ENCODE data around the gene SLC12A9.

DNA sequence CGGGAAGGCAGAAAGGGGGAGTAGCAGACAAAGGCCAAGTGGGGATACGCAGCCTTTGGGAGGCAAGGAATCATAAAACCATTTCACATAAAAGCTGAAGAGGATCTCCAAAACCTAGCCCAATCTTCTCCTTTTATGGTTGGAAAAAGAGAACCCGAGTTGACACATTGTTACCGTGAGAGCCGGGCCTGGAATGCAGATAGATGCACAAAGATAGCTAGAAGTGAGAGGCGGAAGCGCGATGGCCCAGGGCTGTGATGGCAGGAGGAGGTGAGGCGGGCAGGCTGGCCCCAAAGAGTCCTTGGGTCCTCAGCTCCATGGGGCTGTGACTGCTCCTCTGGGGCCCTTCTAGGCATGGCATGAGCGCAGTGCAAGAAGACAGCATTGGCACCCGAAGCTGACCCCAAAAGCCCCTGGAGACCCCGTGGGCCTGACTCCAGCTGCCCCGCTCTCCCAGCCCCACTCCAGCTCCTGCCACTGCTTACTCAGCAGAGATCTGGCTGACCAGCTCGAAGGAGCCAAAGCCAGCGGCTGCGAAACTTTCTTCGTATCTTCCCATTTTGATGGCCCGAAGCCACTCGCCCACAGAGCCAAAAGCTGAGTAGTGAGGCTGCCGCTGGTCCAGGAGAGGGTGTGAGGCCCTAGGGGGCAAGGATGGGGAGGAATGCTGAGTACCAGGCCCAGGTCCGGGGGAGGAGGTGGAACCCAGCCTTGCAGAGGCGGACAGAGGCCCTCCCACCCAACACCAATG is 47.7 kb upstream of the SLC12A9 start:
- TF ChIP-seq, protein P1, sequence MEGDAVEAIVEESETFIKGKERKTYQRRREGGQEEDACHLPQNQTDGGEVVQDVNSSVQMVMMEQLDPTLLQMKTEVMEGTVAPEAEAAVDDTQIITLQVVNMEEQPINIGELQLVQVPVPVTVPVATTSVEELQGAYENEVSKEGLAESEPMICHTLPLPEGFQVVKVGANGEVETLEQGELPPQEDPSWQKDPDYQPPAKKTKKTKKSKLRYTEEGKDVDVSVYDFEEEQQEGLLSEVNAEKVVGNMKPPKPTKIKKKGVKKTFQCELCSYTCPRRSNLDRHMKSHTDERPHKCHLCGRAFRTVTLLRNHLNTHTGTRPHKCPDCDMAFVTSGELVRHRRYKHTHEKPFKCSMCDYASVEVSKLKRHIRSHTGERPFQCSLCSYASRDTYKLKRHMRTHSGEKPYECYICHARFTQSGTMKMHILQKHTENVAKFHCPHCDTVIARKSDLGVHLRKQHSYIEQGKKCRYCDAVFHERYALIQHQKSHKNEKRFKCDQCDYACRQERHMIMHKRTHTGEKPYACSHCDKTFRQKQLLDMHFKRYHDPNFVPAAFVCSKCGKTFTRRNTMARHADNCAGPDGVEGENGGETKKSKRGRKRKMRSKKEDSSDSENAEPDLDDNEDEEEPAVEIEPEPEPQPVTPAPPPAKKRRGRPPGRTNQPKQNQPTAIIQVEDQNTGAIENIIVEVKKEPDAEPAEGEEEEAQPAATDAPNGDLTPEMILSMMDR (conservative IDR thresholded peaks at IDR 0.05; ENCODE audit: low read depth, low read length): no peak
- no peak for TF ChIP-seq EZH2 (IDR thresholded peaks at IDR 0.05; ENCODE audit: borderline replicate concordance, low read depth, low read length, poor library complexity, severe bottlenecking)

All from A673 (cell line).